GM23338 (cell line): ENCODE data around the gene SHKBP1.
"Not testable (repeated sequence)": the region's sequence is repeated elsewhere in the genome, so short reads cannot be mapped to it uniquely, and the experiment has no call there.

Experiments used
- CTCF ChIP-seq, 2 experiments: fragments of 200-600 bp in 1 of 2; sonication (generic) in 1 of 2; conservative IDR thresholded peaks; 2 replicates each; pipeline versions ENCODE4 v1.5.1 to v1.6.1; 2016 to 2017; ENCODE audit warnings: antibody characterized with exemption in 2 of 2, low read depth in 2 of 2, mild to moderate bottlenecking in 2 of 2, moderate library complexity in 1 of 2
- EZH2 ChIP-seq: fragments of 200-600 bp; sonication (generic); IDR thresholded peaks from one replicate; pipeline ENCODE4 v1.8.0; 2017; ENCODE audit warnings: antibody characterized with exemption, mild to moderate bottlenecking, low read depth; ENCODE audit not compliant: unreplicated experiment
- EZH2phosphoT487 ChIP-seq: fragments of 200-600 bp; sonication (generic); IDR thresholded peaks from one replicate; pipeline ENCODE4 v1.8.1; 2018; ENCODE audit warnings: antibody characterized with exemption; ENCODE audit not compliant: unreplicated experiment
- NANOG ChIP-seq: IDR thresholded peaks from 2 replicates; pipeline ENCODE4 v1.6.1; 2016; ENCODE audit warnings: antibody characterized with exemption, borderline replicate concordance
- POLR2AphosphoS5 ChIP-seq: IDR thresholded peaks from 2 replicates; pipeline ENCODE4 v1.6.1; 2016; ENCODE audit warnings: antibody characterized with exemption, low read depth
- REST ChIP-seq: IDR thresholded peaks from one replicate; pipeline ENCODE4 v1.6.1; 2018; ENCODE audit warnings: antibody characterized with exemption; ENCODE audit not compliant: unreplicated experiment
- STAT1 ChIP-seq: IDR thresholded peaks from one replicate; pipeline ENCODE4 v1.6.1; 2016; ENCODE audit warnings: antibody characterized with exemption; ENCODE audit not compliant: unreplicated experiment
- ZNF114 ChIP-seq: fragments of 250-450 bp; sonication (Bioruptor Pico); IDR thresholded peaks from 2 replicates; pipeline ENCODE4 v1.5.0; 2020; ENCODE audit warnings: mild to moderate bottlenecking, moderate library complexity

GRCh38 chr19:40547190-40547589, 29.5 kb upstream of the SHKBP1 start:
- not testable (repeated sequence) for TF ChIP-seq CTCF (conservative IDR thresholded peaks at IDR 0.05; ENCODE audit: low read depth in 2 of 2); POLR2AphosphoS5; EZH2phosphoT487; EZH2; REST; ZNF114; STAT1; NANOG
